Neutrophil (primary cell): ENCODE data around the gene SEC24C.

Source experiments
- H3K27ac ChIP-seq: fragments of 200-600 bp; sonication (generic); 2 replicates; pipeline ENCODE4 v1.5.1; 2016; ENCODE audit warnings: mild to moderate bottlenecking, moderate library complexity
- H3K27me3 ChIP-seq: fragments of 200-600 bp; sonication (generic); 2 replicates; pipeline ENCODE4 v1.6.0; 2016; ENCODE audit warnings: mild to moderate bottlenecking
- H3K36me3 ChIP-seq: fragments of 200-600 bp; sonication (generic); 2 replicates; pipeline ENCODE4 v1.5.1; 2017
- H3K4me1 ChIP-seq, 2 experiments: fragments of 200-600 bp in 1 of 2; sonication (generic) in 1 of 2; 1 replicate in 1 of 2; 2 replicates in 1 of 2; pipeline versions ENCODE4 v1.5.1 to v1.6.1; 2013 to 2016; ENCODE audit warnings: low read depth in 1 of 2, low read length in 1 of 2, mild to moderate bottlenecking in 1 of 2, moderate library complexity in 1 of 2; ENCODE audit not compliant: control insufficient read depth in 1 of 2, insufficient read depth in 1 of 2
- H3K4me3 ChIP-seq, 2 experiments: fragments of 200-600 bp in 1 of 2; sonication (generic) in 1 of 2; 1 replicate in 1 of 2; 2 replicates in 1 of 2; pipeline ENCODE4 v1.5.1; 2013 to 2016; ENCODE audit warnings: low read depth in 1 of 2, low read length in 1 of 2, mild to moderate bottlenecking in 1 of 2, moderate library complexity in 1 of 2
- H3K9me3 ChIP-seq: fragments of 200-600 bp; sonication (generic); 2 replicates; pipeline ENCODE4 v1.5.1; 2016
- CTCF ChIP-seq: fragments of 200-600 bp; sonication (generic); IDR thresholded peaks from 2 replicates; pipeline ENCODE4 v1.5.1; 2016; ENCODE audit warnings: antibody characterized with exemption

The SEC24C gene

GRCh38 chr10:73756183-73756582 is 12.0 kb downstream of the SEC24C start:
- H3K9me3 ChIP-seq, result no peaks in the 10 kb centered on the region
- H3K4me3 ChIP-seq, result no peak overlapping the region
- TF ChIP-seq CTCF, result no peak
- H3K36me3 ChIP-seq, result peaks cover 77% of the 10 kb centered on the region
- H3K4me1 ChIP-seq, result no peaks in the 10 kb centered on the region
- H3K27me3 ChIP-seq, result no peaks in the 10 kb centered on the region
- H3K27ac ChIP-seq, result no peak overlapping the region

DNA sequence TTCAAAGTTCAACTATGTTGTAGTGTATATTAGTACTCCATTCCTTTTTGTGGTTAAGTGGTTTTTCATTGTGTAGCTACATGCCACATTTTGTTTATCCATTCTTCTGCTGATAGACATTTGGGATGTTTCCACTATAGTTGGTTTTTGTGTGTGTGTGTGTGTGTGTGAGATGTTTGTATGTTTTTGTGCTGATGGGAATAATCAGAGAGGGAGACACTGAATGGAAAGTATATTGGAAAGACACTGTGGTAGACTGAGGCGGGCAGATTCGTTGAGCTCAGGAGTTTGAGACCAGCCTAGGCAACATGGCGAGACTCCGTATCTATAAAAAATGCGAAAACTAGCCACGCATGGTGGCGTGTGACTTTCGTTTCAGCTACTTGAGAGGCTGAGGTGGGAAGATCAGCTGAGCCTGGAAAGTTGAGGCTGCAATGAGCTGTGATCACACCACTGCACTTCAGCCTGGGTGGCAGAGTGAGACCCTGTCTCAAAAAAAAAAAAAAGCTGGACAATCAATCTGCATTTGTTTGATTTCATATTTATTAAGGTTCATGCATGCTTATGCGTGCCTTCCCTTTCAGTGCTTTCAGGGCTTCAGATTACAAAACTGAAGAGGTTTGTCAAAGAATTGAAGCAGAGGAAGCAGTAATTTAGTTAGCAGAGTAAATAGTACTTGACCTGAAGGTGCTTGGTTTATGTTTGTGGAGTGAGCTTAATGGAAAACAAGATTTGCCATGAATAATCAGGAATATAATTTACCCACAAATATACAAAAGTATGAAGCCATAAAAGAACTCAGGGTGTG is 14.7 kb downstream of the SEC24C start:
- H3K36me3 ChIP-seq, result peaks cover 77% of the 10 kb centered on the region
- no peaks in the 10 kb centered on the region for H3K4me1 ChIP-seq
- no peaks in the 10 kb centered on the region for H3K9me3 ChIP-seq
- no peak for TF ChIP-seq CTCF
- H3K27me3 ChIP-seq, result no peaks in the 10 kb centered on the region
- no peak overlapping the region for H3K27ac ChIP-seq
- no peak overlapping the region for H3K4me3 ChIP-seq

DNA sequence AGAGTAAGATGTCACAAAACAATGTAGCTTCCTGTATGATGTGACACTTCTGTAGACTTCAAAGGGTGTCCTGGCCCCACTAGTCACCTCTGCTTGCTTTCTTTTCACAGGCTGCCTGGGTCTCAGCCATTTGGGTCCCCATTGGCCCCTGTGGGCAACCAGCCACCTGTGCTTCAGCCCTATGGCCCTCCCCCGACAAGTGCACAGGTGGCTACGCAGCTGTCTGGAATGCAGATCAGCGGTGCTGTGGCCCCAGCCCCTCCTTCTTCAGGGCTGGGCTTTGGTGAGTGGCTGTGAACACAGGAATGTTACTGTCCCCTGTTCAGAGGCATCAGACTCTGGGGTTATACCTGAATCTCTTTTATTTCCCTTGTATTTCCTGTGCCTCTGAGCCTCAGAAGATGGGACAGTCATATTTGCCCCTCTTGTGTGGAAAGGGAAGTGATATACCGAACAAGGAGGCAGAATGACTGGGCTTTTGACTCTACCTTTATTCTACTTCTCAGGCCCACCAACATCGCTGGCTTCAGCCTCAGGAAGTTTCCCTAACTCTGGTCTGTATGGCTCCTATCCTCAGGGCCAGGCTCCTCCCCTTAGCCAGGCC is 15.4 kb downstream of the SEC24C start:
- H3K27me3 ChIP-seq, result no peaks in the 10 kb centered on the region
- H3K36me3 ChIP-seq, result peaks cover 77% of the 10 kb centered on the region
- no peak overlapping the region for H3K4me3 ChIP-seq
- no peak overlapping the region for H3K27ac ChIP-seq
- H3K9me3 ChIP-seq, result no peaks in the 10 kb centered on the region
- H3K4me1 ChIP-seq, result no peaks in the 10 kb centered on the region
- TF ChIP-seq CTCF, result no peak

GRCh38 chr10:73761781-73762180 is 17.6 kb downstream of the SEC24C start:
- H3K36me3 ChIP-seq, result peaks cover 85% of the 10 kb centered on the region
- no peak for TF ChIP-seq CTCF
- no peaks in the 10 kb centered on the region for H3K4me1 ChIP-seq
- H3K27me3 ChIP-seq, result no peaks in the 10 kb centered on the region
- no peak overlapping the region for H3K4me3 ChIP-seq
- no peaks in the 10 kb centered on the region for H3K9me3 ChIP-seq
- no peak overlapping the region for H3K27ac ChIP-seq

GRCh38 chr10:73762915-73763314 is 18.7 kb downstream of the SEC24C start:
- peaks cover 0 to under 1% of the 10 kb centered on the region in 2 experiments for H3K4me1 ChIP-seq
- no peak for TF ChIP-seq CTCF
- no peaks in the 10 kb centered on the region for H3K9me3 ChIP-seq
- H3K27me3 ChIP-seq, result no peaks in the 10 kb centered on the region
- H3K36me3 ChIP-seq, result peaks cover 97% of the 10 kb centered on the region
- no peak overlapping the region for H3K4me3 ChIP-seq
- H3K27ac ChIP-seq, result no peak overlapping the region
